ENCODE measurements around the gene PITPNC1. TPM values are rescaled to one million over a fixed set of nuclear protein-coding genes. Genes with fewer than 3 reads are reported as not detected.

PITPNC1 gene
- total RNA-seq, 1 experiment from 2014 or later = 20.8 TPM

DNA sequence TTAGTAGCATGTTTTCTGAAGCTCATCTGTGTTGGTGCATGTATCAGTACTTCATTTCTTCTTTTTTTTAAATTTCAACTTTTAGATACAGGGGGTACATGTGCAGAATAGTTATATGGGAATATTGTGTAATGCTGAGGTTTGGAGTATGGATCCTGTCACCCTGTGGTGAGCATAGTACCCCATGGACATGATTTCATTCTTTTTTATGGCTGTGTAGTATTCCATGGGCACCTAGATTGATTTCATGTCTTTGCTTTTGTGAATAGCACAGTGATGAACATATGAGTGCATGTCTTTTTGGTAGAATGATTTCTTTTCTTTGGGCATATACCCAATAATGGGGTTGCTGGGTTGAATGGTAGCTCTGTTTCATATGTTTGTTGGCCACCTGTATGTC lies 285.6 kb downstream of the PITPNC1 start:
- POLR2A ChIA-PET = no interaction called here

DNA sequence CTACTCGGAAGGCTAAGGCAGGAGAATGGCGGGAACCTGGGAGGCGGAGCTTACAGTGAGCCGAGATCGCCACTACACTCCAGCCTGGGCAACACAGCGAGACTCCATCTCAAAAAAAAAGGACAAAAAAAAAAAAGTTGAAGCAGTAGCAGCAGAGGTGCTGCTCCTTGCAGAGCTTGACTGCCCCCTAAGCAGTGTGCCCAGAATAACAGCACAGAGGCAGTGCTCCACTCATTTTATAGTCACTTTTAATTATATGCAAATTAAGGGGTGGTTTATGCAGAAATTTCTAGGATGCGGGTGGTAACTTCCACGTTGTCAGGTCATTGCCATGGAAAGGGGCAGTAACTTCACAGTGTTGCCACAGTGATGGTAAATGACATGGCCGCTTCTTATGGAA lies 286.4 kb downstream of the PITPNC1 start:
- Histone ChIP-seq H3K27ac (ENCODE audit: low read length) (no peak overlapping the region), H3K36me3 (ENCODE audit: control insufficient read depth, insufficient read depth, low read length) (no peaks in the 10 kb centered on the region), H3K4me3 (ENCODE audit: low read depth in 2 of 2, low read length in 2 of 2) (no peak overlapping the region), H3K4me1 (ENCODE audit: control insufficient read depth, insufficient read depth, low read length) (no peaks in the 10 kb centered on the region), H3K27me3 (ENCODE audit: control insufficient read depth, insufficient read depth, low read length) (no peaks in the 10 kb centered on the region), H3K9me3 (ENCODE audit: control insufficient read depth, insufficient read depth, low read depth, low read length) (no peaks in the 10 kb centered on the region)
- BruUV-seq (replicated peaks) = no TSS peak
- in situ Hi-C loops (cut with HindIII; ENCODE audit: low pct_unique_long_range_greater_than_20kb, low sequenced_read_pairs) = no loop called here
- intact Hi-C loops (cut with micrococcal nuclease; ENCODE audit: unreplicated experiment) = no loop called here
- ChIA-PET CTCF (no interaction called here), POLR2A (no interaction called here)
- no peak for TF ChIP-seq TCF7L2 (IDR thresholded peaks at IDR 0.05; ENCODE audit: low read depth, low read length)
- TF ChIP-seq, protein P1, sequence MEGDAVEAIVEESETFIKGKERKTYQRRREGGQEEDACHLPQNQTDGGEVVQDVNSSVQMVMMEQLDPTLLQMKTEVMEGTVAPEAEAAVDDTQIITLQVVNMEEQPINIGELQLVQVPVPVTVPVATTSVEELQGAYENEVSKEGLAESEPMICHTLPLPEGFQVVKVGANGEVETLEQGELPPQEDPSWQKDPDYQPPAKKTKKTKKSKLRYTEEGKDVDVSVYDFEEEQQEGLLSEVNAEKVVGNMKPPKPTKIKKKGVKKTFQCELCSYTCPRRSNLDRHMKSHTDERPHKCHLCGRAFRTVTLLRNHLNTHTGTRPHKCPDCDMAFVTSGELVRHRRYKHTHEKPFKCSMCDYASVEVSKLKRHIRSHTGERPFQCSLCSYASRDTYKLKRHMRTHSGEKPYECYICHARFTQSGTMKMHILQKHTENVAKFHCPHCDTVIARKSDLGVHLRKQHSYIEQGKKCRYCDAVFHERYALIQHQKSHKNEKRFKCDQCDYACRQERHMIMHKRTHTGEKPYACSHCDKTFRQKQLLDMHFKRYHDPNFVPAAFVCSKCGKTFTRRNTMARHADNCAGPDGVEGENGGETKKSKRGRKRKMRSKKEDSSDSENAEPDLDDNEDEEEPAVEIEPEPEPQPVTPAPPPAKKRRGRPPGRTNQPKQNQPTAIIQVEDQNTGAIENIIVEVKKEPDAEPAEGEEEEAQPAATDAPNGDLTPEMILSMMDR (IDR thresholded peaks at IDR 0.05) = no peak
- TF ChIP-seq, protein P2, sequence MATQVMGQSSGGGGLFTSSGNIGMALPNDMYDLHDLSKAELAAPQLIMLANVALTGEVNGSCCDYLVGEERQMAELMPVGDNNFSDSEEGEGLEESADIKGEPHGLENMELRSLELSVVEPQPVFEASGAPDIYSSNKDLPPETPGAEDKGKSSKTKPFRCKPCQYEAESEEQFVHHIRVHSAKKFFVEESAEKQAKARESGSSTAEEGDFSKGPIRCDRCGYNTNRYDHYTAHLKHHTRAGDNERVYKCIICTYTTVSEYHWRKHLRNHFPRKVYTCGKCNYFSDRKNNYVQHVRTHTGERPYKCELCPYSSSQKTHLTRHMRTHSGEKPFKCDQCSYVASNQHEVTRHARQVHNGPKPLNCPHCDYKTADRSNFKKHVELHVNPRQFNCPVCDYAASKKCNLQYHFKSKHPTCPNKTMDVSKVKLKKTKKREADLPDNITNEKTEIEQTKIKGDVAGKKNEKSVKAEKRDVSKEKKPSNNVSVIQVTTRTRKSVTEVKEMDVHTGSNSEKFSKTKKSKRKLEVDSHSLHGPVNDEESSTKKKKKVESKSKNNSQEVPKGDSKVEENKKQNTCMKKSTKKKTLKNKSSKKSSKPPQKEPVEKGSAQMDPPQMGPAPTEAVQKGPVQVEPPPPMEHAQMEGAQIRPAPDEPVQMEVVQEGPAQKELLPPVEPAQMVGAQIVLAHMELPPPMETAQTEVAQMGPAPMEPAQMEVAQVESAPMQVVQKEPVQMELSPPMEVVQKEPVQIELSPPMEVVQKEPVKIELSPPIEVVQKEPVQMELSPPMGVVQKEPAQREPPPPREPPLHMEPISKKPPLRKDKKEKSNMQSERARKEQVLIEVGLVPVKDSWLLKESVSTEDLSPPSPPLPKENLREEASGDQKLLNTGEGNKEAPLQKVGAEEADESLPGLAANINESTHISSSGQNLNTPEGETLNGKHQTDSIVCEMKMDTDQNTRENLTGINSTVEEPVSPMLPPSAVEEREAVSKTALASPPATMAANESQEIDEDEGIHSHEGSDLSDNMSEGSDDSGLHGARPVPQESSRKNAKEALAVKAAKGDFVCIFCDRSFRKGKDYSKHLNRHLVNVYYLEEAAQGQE (IDR thresholded peaks at IDR 0.05; ENCODE audit: insufficient read depth in 1 of 2, low read depth in 2 of 2, low read length in 1 of 2) = no peak
- no peak for TF ChIP-seq POLR2AphosphoS5 (IDR thresholded peaks at IDR 0.05; ENCODE audit: low read depth, low read length)
- TF ChIP-seq SIN3A (IDR thresholded peaks at IDR 0.05; ENCODE audit: borderline replicate concordance, insufficient read depth, low read depth, low read length) = no peak
- DNase-seq (ENCODE audit: low read depth, low spot score) (no peak), ATAC-seq (no peak)

More for the DNA sequence above, 285.6 kb downstream of the PITPNC1 start:
- DNase-seq (ENCODE audit: low read depth, low spot score) (no peak), ATAC-seq (no peak)
- no TSS peak for BruUV-seq (replicated peaks)
- Histone ChIP-seq H3K4me1 (ENCODE audit: control insufficient read depth, insufficient read depth, low read length) (no peaks in the 10 kb centered on the region), H3K27ac (ENCODE audit: low read length) (no peak overlapping the region), H3K27me3 (ENCODE audit: control insufficient read depth, insufficient read depth, low read length) (no peaks in the 10 kb centered on the region), H3K4me3 (ENCODE audit: low read depth in 2 of 2, low read length in 2 of 2) (no peak overlapping the region), H3K9me3 (ENCODE audit: control insufficient read depth, insufficient read depth, low read depth, low read length) (no peaks in the 10 kb centered on the region), H3K36me3 (ENCODE audit: control insufficient read depth, insufficient read depth, low read length) (no peaks in the 10 kb centered on the region)
- TF ChIP-seq, protein P1 (IDR thresholded peaks at IDR 0.05) = no peak
- TF ChIP-seq POLR2AphosphoS5 (IDR thresholded peaks at IDR 0.05; ENCODE audit: low read depth, low read length) = no peak
- TF ChIP-seq, protein P2 (IDR thresholded peaks at IDR 0.05; ENCODE audit: insufficient read depth in 1 of 2, low read depth in 2 of 2, low read length in 1 of 2) = no peak
- TF ChIP-seq SIN3A (IDR thresholded peaks at IDR 0.05; ENCODE audit: borderline replicate concordance, insufficient read depth, low read depth, low read length) = no peak
- TF ChIP-seq TCF7L2 (IDR thresholded peaks at IDR 0.05; ENCODE audit: low read depth, low read length) = no peak
- intact Hi-C loops (cut with micrococcal nuclease; ENCODE audit: unreplicated experiment) (no loop called here), in situ Hi-C loops (cut with HindIII; ENCODE audit: low pct_unique_long_range_greater_than_20kb, low sequenced_read_pairs) (no loop called here)
- CTCF ChIA-PET = no interaction called here

Measured in Panc1 (cell line).